Stimulated activated naive B cell treated with anti-CD40 and anti-IgM and Interleukin-4, amounts not matched to agents 10 μg/mL and 1 μg/mL and 100 μg/mL, for 72 hours (primary cell): Measurements from ENCODE around the gene ATXN10.
A peak's percentile ranks its signal among the peaks of the same experiment; 100 is the strongest.

Source experiments
- ATAC-seq, 2 donors: fragments of 150-1000 bp; cut with Tn5 transposase; replicated peaks; 2 replicates each; pipeline ENCODE4 v1.10.0; 2021; ENCODE audit warnings: moderate library complexity in 1 of 2
- DNase-seq: peaks from one replicate; pipeline ENCODE4 v3.0.0; 2021
- H3K27ac Mint-ChIP-seq: one replicate; pipeline ENCODE4 v1.8.0; 2022; ENCODE audit warnings: mild to moderate bottlenecking, mixed read lengths
- H3K27me3 Mint-ChIP-seq, 2 donors: one replicate each; pipeline ENCODE4 v1.8.0; 2022; ENCODE audit warnings: mixed read lengths in 2 of 2
- H3K36me3 Mint-ChIP-seq, 2 donors: one replicate each; pipeline ENCODE4 v1.8.0; 2022; ENCODE audit warnings: mixed read lengths in 2 of 2, mild to moderate bottlenecking in 1 of 2
- H3K4me1 Mint-ChIP-seq, 2 donors: one replicate each; pipeline ENCODE4 v1.8.0; 2022; ENCODE audit warnings: mixed read lengths in 2 of 2, mild to moderate bottlenecking in 1 of 2
- H3K4me3 Mint-ChIP-seq, 2 donors: one replicate each; pipeline ENCODE4 v1.8.0; 2022; ENCODE audit warnings: mild to moderate bottlenecking in 2 of 2, mixed read lengths in 2 of 2, moderate library complexity in 1 of 2
- H3K9me3 Mint-ChIP-seq, 2 donors: one replicate each; pipeline ENCODE4 v1.8.0; 2022; ENCODE audit warnings: mixed read lengths in 2 of 2, mild to moderate bottlenecking in 1 of 2

The ATXN10 gene

DNA sequence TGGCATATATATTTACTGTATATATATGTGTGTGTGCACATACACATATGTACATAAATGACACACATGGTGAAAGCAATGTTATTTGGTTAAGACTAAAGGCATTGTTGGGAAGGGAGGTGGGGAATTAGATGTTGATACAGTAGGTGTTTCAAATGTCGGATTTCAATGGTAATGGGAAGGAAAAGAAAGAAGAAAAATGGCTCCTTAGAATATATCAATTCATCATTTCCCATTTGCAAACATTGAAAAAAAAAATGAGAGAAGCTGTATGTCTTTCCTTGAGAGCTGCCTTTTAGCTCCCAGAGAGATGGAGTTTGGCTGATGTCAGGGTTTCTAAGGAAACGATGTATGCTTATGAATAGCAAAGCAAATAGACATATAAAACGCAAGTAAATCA lies 33.4 kb upstream of the ATXN10 start:
- Mint-ChIP-seq H3K36me3 (no peaks in the 10 kb centered on the region), H3K27ac (no peak overlapping the region), H3K9me3 (no peaks in the 10 kb centered on the region), H3K4me3 (no peak overlapping the region), H3K27me3 (peaks cover 64 to 75% of the 10 kb centered on the region in 2 donors), H3K4me1 (peaks cover 0 to 2% of the 10 kb centered on the region in 2 donors)
- no peak for ATAC-seq
- DNase-seq, result no peak

GRCh38 chr22:45638834-45639746 lies 32.5 kb upstream of the ATXN10 start:
- H3K27ac Mint-ChIP-seq, result no peak overlapping the region
- ATAC-seq (no peak), DNase-seq (no peak)
- no peak overlapping the region for H3K4me3 Mint-ChIP-seq
- peaks cover 63 to 70% of the 10 kb centered on the region in 2 donors for H3K27me3 Mint-ChIP-seq
- peaks cover 0 to 2% of the 10 kb centered on the region in 2 donors for H3K4me1 Mint-ChIP-seq
- H3K9me3 Mint-ChIP-seq, result no peaks in the 10 kb centered on the region
- no peaks in the 10 kb centered on the region for H3K36me3 Mint-ChIP-seq

GRCh38 chr22:45639747-45640102 lies 31.9 kb upstream of the ATXN10 start:
- Mint-ChIP-seq H3K27me3 (peaks cover 64 to 73% of the 10 kb centered on the region in 2 donors), H3K4me1 (peaks cover 0 to 2% of the 10 kb centered on the region in 2 donors), H3K36me3 (no peaks in the 10 kb centered on the region), H3K9me3 (no peaks in the 10 kb centered on the region), H3K27ac (no peak overlapping the region), H3K4me3 (no peak overlapping the region)
- no peak for ATAC-seq
- no peak for DNase-seq

GRCh38 chr22:45640291-45640940 lies 31.2 kb upstream of the ATXN10 start:
- ATAC-seq, result no peak
- no peak overlapping the region for H3K4me3 Mint-ChIP-seq
- no peak overlapping the region for H3K27ac Mint-ChIP-seq

GRCh38 chr22:45640941-45641621 lies 30.6 kb upstream of the ATXN10 start:
- peaks cover 0 to 6% of the 10 kb centered on the region in 2 donors for H3K4me1 Mint-ChIP-seq
- no peak overlapping the region for H3K4me3 Mint-ChIP-seq
- H3K27ac Mint-ChIP-seq, result no peak overlapping the region
- no peaks in the 10 kb centered on the region for H3K36me3 Mint-ChIP-seq
- H3K27me3 Mint-ChIP-seq, result peaks cover 66 to 74% of the 10 kb centered on the region in 2 donors
- no peaks in the 10 kb centered on the region for H3K9me3 Mint-ChIP-seq
- ATAC-seq, result no peak
- DNase-seq, result no peak

More at GRCh38 chr22:45640291-45640940, 31.2 kb upstream of the ATXN10 start:
- DNase-seq, result no peak
- Mint-ChIP-seq H3K9me3 (no peaks in the 10 kb centered on the region), H3K36me3 (no peaks in the 10 kb centered on the region), H3K4me1 (peaks cover 0 to 2% of the 10 kb centered on the region in 2 donors), H3K27me3 (peaks cover 64 to 71% of the 10 kb centered on the region in 2 donors)

DNA sequence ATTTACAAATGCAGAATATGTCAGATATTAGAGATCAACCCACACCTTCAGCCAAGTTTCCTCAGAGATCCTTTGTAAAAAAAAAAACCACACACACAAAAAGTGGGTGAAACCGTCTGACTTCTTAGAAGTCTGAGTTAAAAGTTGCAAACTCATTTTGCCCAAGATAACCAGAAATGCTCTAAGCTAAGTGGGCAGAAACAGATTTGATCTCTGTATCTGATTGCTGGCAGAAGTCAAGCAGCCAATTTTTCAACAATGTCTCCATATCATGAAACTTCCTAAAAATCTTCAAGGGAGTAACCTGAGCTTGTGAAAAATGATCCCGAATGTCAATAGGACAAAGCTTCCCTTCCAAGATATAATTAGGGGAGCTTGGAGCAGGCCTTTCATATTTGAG lies 28.6 kb upstream of the ATXN10 start:
- peaks cover 72 to 77% of the 10 kb centered on the region in 2 donors for H3K27me3 Mint-ChIP-seq
- H3K9me3 Mint-ChIP-seq, result no peaks in the 10 kb centered on the region

DNA sequence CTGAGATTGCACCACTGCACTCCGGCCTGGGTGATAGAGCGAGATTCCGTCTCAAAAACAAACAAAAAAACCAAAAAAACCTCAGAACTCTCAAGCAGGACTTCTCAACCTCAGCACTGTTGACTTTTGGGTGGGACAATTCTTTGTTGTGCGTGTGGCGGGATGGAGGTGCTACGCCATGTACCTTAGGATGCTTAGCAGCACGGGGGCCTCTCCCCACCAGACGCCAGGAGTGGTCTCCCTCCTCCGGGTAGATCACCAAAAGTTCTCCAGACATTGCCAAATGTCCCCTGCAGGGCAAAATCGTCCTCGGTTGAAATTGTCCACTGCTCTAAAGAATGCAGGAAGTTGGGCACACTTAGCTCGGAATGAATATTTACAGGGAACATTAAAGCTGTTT lies 26.9 kb upstream of the ATXN10 start:
- DNase-seq (no peak), ATAC-seq (no peak)
- H3K27ac Mint-ChIP-seq, result no peak overlapping the region
- peaks cover 72 to 77% of the 10 kb centered on the region in 2 donors for H3K27me3 Mint-ChIP-seq
- H3K9me3 Mint-ChIP-seq, result no peaks in the 10 kb centered on the region
- H3K4me1 Mint-ChIP-seq, result peaks cover 12 to 16% of the 10 kb centered on the region in 2 donors
- H3K4me3 Mint-ChIP-seq, result no peak overlapping the region
- no peaks in the 10 kb centered on the region for H3K36me3 Mint-ChIP-seq

More for the DNA sequence above, 28.6 kb upstream of the ATXN10 start:
- Mint-ChIP-seq H3K27ac (no peak overlapping the region), H3K36me3 (no peaks in the 10 kb centered on the region), H3K4me1 (peaks cover 7 to 9% of the 10 kb centered on the region in 2 donors), H3K4me3 (no peak overlapping the region)
- DNase-seq (no peak), ATAC-seq (no peak)

GRCh38 chr22:45645150-45645525 lies 26.5 kb upstream of the ATXN10 start:
- Mint-ChIP-seq H3K4me1 (peaks cover 12 to 16% of the 10 kb centered on the region in 2 donors), H3K27ac (no peak overlapping the region), H3K27me3 (peaks cover 70 to 77% of the 10 kb centered on the region in 2 donors), H3K4me3 (peak overlapping the region in 1 of 2 donors; percentile 28), H3K36me3 (no peaks in the 10 kb centered on the region), H3K9me3 (no peaks in the 10 kb centered on the region)
- DNase-seq (no peak), ATAC-seq (no peak)

DNA sequence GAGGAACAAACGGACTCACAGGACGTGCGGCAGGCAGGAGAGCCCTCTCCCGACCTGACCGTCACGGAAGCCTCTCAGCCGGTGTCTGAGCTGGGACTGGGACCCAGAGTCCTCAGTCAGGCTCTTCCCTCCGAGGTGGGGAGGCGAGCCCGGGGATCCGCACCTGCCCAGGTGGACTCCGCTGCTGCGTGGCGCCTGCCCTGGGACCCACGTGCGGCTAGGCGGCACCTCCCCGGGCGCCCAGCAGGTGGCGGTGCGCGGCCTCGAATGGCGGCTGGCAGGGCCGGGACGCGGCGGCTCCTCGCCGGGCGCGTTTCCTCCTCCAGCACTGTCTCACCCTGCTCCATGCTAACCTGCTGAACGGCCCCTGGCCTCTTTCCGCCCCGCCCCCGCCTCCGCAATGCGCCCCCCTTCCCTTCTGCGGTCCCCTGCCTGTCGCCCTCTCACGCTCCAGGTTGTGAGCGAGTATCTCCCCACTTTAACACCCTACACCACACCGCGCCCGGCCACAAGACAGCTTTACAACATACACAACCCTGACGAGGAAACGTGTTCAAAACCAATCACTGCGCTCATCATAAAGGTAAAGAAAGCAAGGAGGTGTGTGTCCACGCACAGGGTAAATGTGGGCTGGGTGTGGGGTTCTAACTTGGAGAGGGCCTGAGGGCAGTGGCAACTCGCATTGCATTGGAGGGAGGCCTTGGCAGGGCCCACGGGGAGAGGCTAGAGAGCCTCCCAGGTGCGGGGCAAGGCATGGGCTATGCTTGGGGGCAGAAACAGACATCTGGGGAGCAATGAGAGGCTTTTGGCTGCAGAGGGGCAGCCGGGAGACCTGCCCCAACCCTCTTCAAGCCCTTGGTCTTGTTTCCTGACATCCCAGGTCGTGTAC lies 25.9 kb upstream of the ATXN10 start:
- DNase-seq (peak; percentile 66), ATAC-seq (peak; percentile 94 to 97)
- Mint-ChIP-seq H3K36me3 (no peaks in the 10 kb centered on the region), H3K27ac (no peak overlapping the region), H3K27me3 (peaks cover 68 to 79% of the 10 kb centered on the region in 2 donors), H3K9me3 (no peaks in the 10 kb centered on the region), H3K4me1 (peaks cover 12 to 16% of the 10 kb centered on the region in 2 donors), H3K4me3 (peak overlapping the region in 1 of 2 donors; percentile 44)

GRCh38 chr22:45647532-45648225 lies 24.0 kb upstream of the ATXN10 start:
- Mint-ChIP-seq H3K9me3 (no peaks in the 10 kb centered on the region), H3K27ac (no peak overlapping the region), H3K4me3 (no peak overlapping the region), H3K27me3 (peaks cover 68 to 76% of the 10 kb centered on the region in 2 donors), H3K36me3 (no peaks in the 10 kb centered on the region), H3K4me1 (peaks cover 12 to 16% of the 10 kb centered on the region in 2 donors)
- DNase-seq (no peak), ATAC-seq (no peak)

GRCh38 chr22:45648301-45649117 lies 23.1 kb upstream of the ATXN10 start:
- Mint-ChIP-seq H3K27ac (no peak overlapping the region), H3K9me3 (no peaks in the 10 kb centered on the region), H3K4me3 (no peak overlapping the region), H3K36me3 (no peaks in the 10 kb centered on the region), H3K4me1 (peaks cover 12 to 16% of the 10 kb centered on the region in 2 donors), H3K27me3 (peaks cover 75 to 84% of the 10 kb centered on the region in 2 donors)
- DNase-seq, result no peak
- ATAC-seq, result peak; percentile 43 to 46

DNA sequence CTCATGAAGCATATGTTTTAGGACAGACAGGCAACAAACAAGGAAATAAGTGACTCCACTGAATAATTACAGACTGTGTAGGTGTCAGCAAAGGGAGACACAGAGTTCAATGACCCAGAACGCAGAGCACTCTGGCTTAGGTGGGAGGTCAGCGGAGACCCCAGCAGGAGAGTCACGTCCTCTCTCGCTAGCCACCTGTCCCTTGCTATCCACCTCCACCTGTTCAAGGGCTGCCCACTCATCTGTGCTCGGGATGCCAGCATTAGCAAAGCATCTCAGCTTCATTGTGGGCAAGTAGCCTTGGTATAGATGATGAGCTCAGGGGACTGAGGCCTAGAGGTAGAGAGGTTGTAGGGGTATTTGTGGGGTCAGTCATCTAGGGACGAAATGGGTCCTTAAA lies 21.8 kb upstream of the ATXN10 start:
- DNase-seq, result no peak
- Mint-ChIP-seq H3K4me3 (no peak overlapping the region), H3K36me3 (no peaks in the 10 kb centered on the region), H3K9me3 (no peaks in the 10 kb centered on the region), H3K27ac (no peak overlapping the region), H3K4me1 (peaks cover 12 to 16% of the 10 kb centered on the region in 2 donors), H3K27me3 (peaks cover 72 to 81% of the 10 kb centered on the region in 2 donors)
- ATAC-seq, result no peak
